Measurements from ENCODE around the gene ASTN2. TPM values are rescaled to one million over a fixed set of nuclear protein-coding genes. Genes with fewer than 3 reads are reported as not detected.

ASTN2 gene
- total RNA-seq, 2 donors from 2014 or later: 113 to 153 TPM

DNA sequence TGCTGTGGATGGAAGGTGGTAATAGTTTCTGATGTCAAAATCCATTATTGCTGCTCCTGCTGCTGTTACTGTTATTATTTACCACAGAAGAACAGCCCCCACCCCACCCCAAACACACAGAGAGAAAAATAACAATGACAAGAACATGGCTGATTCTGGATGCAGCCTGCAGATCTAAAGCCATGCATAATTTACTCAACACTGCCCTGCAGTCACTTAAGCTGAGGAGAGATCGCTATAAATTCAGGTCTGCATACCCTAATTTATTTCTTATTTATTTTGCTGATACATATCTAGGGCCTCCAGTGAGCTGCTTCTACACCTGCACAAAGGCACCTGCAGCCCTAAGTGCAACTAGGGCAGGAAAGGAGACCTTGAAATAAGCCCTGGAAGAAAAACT, 595.7 kb downstream of the ASTN2 start:
- TF ChIP-seq, protein P1, sequence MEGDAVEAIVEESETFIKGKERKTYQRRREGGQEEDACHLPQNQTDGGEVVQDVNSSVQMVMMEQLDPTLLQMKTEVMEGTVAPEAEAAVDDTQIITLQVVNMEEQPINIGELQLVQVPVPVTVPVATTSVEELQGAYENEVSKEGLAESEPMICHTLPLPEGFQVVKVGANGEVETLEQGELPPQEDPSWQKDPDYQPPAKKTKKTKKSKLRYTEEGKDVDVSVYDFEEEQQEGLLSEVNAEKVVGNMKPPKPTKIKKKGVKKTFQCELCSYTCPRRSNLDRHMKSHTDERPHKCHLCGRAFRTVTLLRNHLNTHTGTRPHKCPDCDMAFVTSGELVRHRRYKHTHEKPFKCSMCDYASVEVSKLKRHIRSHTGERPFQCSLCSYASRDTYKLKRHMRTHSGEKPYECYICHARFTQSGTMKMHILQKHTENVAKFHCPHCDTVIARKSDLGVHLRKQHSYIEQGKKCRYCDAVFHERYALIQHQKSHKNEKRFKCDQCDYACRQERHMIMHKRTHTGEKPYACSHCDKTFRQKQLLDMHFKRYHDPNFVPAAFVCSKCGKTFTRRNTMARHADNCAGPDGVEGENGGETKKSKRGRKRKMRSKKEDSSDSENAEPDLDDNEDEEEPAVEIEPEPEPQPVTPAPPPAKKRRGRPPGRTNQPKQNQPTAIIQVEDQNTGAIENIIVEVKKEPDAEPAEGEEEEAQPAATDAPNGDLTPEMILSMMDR (IDR thresholded peaks at IDR 0.05): no peak
- TF ChIP-seq POLR2A (IDR thresholded peaks at IDR 0.05) (no peak), POLR2AphosphoS5 (IDR thresholded peaks at IDR 0.05) (no peak)
- H3K27ac ChIP-seq: no peak overlapping the region
- H3K9me3 ChIP-seq: no peaks in the 10 kb centered on the region
- intact Hi-C loops (cut with DNase I): no loop called here
- H3K27me3 ChIP-seq (replicated peaks; ENCODE audit: insufficient read depth): no peaks in the 10 kb centered on the region
- no peak for DNase-seq (ENCODE audit: low spot score)
- H3K4me1 ChIP-seq (replicated peaks): no peaks in the 10 kb centered on the region
- H3K4me3 ChIP-seq: no peak overlapping the region
- 50% methylated on average over 1 of the region's 1 CpG for WGBS
- no peaks in the 10 kb centered on the region for H3K36me3 ChIP-seq

DNA sequence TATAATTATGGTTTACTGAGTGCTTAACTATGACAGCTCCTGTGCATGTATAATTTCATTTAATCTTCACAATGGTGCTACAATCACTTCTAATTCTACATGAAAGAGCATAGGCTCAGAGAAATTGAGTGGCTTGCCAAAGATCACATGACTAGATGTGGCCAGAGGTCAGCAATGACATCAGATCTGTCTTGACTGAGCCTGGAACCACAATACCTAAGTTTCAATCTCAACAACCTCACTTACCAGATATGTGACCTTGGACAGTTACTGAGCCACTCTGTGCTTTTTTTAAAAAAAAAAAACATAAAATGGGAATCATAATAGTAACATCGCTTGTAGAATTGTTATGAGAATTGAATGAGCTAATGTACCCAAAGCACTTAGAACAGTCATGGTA, 597.1 kb downstream of the ASTN2 start:
- Histone ChIP-seq H3K36me3 (no peaks in the 10 kb centered on the region), H3K9me3 (no peaks in the 10 kb centered on the region), H3K4me3 (no peak overlapping the region), H3K27me3 (replicated peaks; ENCODE audit: insufficient read depth) (no peaks in the 10 kb centered on the region), H3K27ac (no peak overlapping the region), H3K4me1 (replicated peaks) (no peaks in the 10 kb centered on the region)
- TF ChIP-seq POLR2A (IDR thresholded peaks at IDR 0.05) (no peak), POLR2AphosphoS5 (IDR thresholded peaks at IDR 0.05) (no peak)
- TF ChIP-seq, protein P1 (IDR thresholded peaks at IDR 0.05): no peak
- 100% methylated on average over 1 of the region's 1 CpG for WGBS
- no peak for DNase-seq (ENCODE audit: low spot score)
- intact Hi-C loops (cut with DNase I): no loop called here

DNA sequence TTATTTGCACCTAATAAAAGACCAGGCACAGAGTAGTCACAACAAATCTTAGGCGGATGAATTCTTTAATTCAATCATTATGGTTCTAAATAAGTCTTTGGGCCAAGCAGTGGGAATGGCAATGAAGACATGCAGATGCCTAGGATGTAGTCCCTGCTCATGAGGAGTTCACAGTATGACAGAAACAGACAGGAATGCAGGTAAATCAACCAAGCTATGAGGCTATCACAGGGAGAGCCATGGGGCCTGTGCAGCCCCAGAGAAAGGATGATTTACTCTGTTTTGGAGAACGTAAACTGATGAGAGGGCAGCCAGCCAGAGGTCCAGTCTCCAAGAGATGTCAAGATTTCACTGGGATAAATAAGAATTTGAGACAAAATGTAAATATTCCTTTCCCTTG, 598.4 kb downstream of the ASTN2 start:
- whole genome bisulfite sequencing: 95% methylated on average over 2 of the region's 2 CpGs
- Histone ChIP-seq H3K9me3 (no peaks in the 10 kb centered on the region), H3K4me3 (no peak overlapping the region), H3K4me1 (replicated peaks) (no peaks in the 10 kb centered on the region), H3K27ac (no peak overlapping the region), H3K36me3 (no peaks in the 10 kb centered on the region), H3K27me3 (replicated peaks; ENCODE audit: insufficient read depth) (no peaks in the 10 kb centered on the region)
- intact Hi-C loops (cut with DNase I): no loop called here
- TF ChIP-seq, protein P1 (IDR thresholded peaks at IDR 0.05): no peak
- no peak for TF ChIP-seq POLR2AphosphoS5 (IDR thresholded peaks at IDR 0.05)
- no peak for TF ChIP-seq POLR2A (IDR thresholded peaks at IDR 0.05)
- no peak for DNase-seq (ENCODE audit: low spot score)

DNA sequence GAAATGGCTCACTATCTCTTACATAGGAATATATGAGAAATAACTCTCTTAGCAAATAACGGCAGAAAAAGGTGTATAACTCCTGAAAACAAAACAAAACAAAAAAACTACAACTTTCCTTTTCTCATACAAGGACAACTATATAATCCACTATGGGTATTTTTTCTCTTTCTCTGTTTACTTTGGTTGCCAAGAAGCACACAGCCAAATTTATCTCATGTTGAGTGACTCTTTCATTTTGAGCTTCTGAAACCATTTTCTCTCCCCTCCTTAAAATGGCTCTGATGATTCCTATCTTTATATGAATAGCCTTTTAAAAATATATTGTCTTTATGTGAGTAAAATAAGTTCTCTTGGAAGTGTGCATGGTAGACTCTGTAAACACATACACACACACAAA, 599.0 kb downstream of the ASTN2 start:
- no peaks in the 10 kb centered on the region for H3K27me3 ChIP-seq (replicated peaks; ENCODE audit: insufficient read depth)
- no peaks in the 10 kb centered on the region for H3K36me3 ChIP-seq
- H3K4me3 ChIP-seq: no peak overlapping the region
- no peak for DNase-seq (ENCODE audit: low spot score)
- no peaks in the 10 kb centered on the region for H3K4me1 ChIP-seq (replicated peaks)
- 85% methylated on average over 1 of the region's 1 CpG for WGBS
- no peaks in the 10 kb centered on the region for H3K9me3 ChIP-seq
- no peak overlapping the region for H3K27ac ChIP-seq
- TF ChIP-seq, protein P1 (IDR thresholded peaks at IDR 0.05): no peak
- TF ChIP-seq POLR2A (IDR thresholded peaks at IDR 0.05) (no peak), POLR2AphosphoS5 (IDR thresholded peaks at IDR 0.05) (no peak)
- intact Hi-C loops (cut with DNase I): no loop called here

DNA sequence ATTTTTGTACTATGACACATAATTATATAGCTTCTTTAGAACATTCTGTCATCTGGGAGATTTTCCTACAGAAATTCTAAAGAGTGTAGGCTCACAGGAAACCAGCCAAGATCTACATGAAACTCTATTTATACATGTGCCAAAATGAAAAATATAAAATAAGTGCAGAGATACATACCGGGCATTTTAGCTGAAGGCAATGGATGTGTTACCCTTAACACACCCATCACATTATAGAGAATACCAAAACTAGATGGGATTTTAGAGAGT, 601.9 kb downstream of the ASTN2 start:
- no peaks in the 10 kb centered on the region for H3K9me3 ChIP-seq
- no peak overlapping the region for H3K4me3 ChIP-seq
- intact Hi-C loops (cut with DNase I): no loop called here
- H3K4me1 ChIP-seq (replicated peaks): no peaks in the 10 kb centered on the region
- H3K36me3 ChIP-seq: no peaks in the 10 kb centered on the region
- TF ChIP-seq POLR2AphosphoS5 (IDR thresholded peaks at IDR 0.05): no peak
- TF ChIP-seq, protein P1 (IDR thresholded peaks at IDR 0.05): no peak
- TF ChIP-seq POLR2A (IDR thresholded peaks at IDR 0.05): no peak
- DNase-seq (ENCODE audit: low spot score): no peak
- whole genome bisulfite sequencing: 38% methylated on average over 1 of the region's 1 CpG
- H3K27me3 ChIP-seq (replicated peaks; ENCODE audit: insufficient read depth): no peaks in the 10 kb centered on the region
- no peak overlapping the region for H3K27ac ChIP-seq

All from prostate gland (tissue), 2 donors.